Colonic mucosa (tissue), 4 donors: ENCODE measurements around the gene C11orf97. TPM values are rescaled to one million over a fixed set of nuclear protein-coding genes. Genes with fewer than 3 reads are reported as not detected.

Experiments
- DNase-seq: peaks from one replicate; pipeline ENCODE4 v3.0.0-alpha.2; 2020
- H3K27ac ChIP-seq: fragments of 200-600 bp; one replicate; pipeline ENCODE4 v1.8.0; 2021
- H3K27me3 ChIP-seq: fragments of 200-600 bp; one replicate; pipeline ENCODE4 v1.8.0; 2021
- H3K36me3 ChIP-seq: fragments of 200-600 bp; one replicate; pipeline ENCODE4 v1.8.0; 2021
- H3K4me1 ChIP-seq: fragments of 200-600 bp; one replicate; pipeline ENCODE4 v1.8.0; 2021; ENCODE audit warnings: mild to moderate bottlenecking
- H3K4me3 ChIP-seq: fragments of 200-600 bp; one replicate; pipeline ENCODE4 v1.8.0; 2021
- H3K9ac ChIP-seq, 2 donors: one replicate each; pipeline ENCODE4 v1.7.0; 2013; ENCODE audit warnings: control low read depth in 2 of 2, low read depth in 2 of 2, low read length in 2 of 2
- H3K9me3 ChIP-seq: fragments of 200-600 bp; one replicate; pipeline ENCODE4 v1.8.0; 2021
- CTCF ChIP-seq: fragments of 200-600 bp; IDR thresholded peaks from one replicate; pipeline ENCODE4 v1.8.0; 2022; ENCODE audit warnings: antibody characterized with exemption, mild to moderate bottlenecking
- intact Hi-C: fragments of 100-400 bp; cut with DNase I; formaldehyde crosslinking; loops from one replicate; pipeline ENCODE4 v1.14.1; 2022
- total RNA-seq, 2 donors: library from RNA; stranded (reverse); fragmentation: NEBNext Ultra II Directional in 1 of 2; extraction: Animal tissue kit (Norgen Biotek cat#: 25700) in 1 of 2; gene quantifications; one replicate each; pipeline ENCODE4 v1.2.1, GENCODE V29; 2021
- donor health status: healthy.
- donor health status: DM: no; HTN: no; CAD: no.
- donor health status: DM: no; HTN: no; CAD: no.

Gene C11orf97
- total RNA-seq, 2 donors from 2014 or later = not detected

- H3K9me3 ChIP-seq = no peaks in the 10 kb centered on the region
- no peak for TF ChIP-seq CTCF
- H3K9ac ChIP-seq = no peak overlapping the region
- H3K4me3 ChIP-seq = no peak overlapping the region
- intact Hi-C loops = no loop called here
- no peaks in the 10 kb centered on the region for H3K4me1 ChIP-seq
- H3K27me3 ChIP-seq = no peaks in the 10 kb centered on the region
- no peak overlapping the region for H3K27ac ChIP-seq
- H3K36me3 ChIP-seq = no peaks in the 10 kb centered on the region
- no peak for DNase-seq
These were observed 46.7 kb downstream of the C11orf97 start for GRCh38 chr11:94558932-94559331.

GRCh38 chr11:94559361-94559760 is 47.1 kb downstream of the C11orf97 start:
- no peak for DNase-seq
- TF ChIP-seq CTCF = no peak
- H3K4me3 ChIP-seq = no peak overlapping the region
- H3K4me1 ChIP-seq = no peaks in the 10 kb centered on the region
- H3K9ac ChIP-seq = no peak overlapping the region
- no peaks in the 10 kb centered on the region for H3K27me3 ChIP-seq
- H3K36me3 ChIP-seq = no peaks in the 10 kb centered on the region
- no peaks in the 10 kb centered on the region for H3K9me3 ChIP-seq
- intact Hi-C loops = no loop called here
- no peak overlapping the region for H3K27ac ChIP-seq

GRCh38 chr11:94560834-94561233 is 48.6 kb downstream of the C11orf97 start:
- intact Hi-C loops = loop anchor here (5.0 kb wide), 1 partner anchor 39 kb away; no protein-coding TSS in a partner anchor
- no peaks in the 10 kb centered on the region for H3K36me3 ChIP-seq
- no peaks in the 10 kb centered on the region for H3K9me3 ChIP-seq
- no peaks in the 10 kb centered on the region for H3K27me3 ChIP-seq
- H3K27ac ChIP-seq = no peak overlapping the region
- H3K4me3 ChIP-seq = no peak overlapping the region
- no peak overlapping the region for H3K9ac ChIP-seq
- DNase-seq = no peak
- TF ChIP-seq CTCF = no peak
- no peaks in the 10 kb centered on the region for H3K4me1 ChIP-seq

- Histone ChIP-seq H3K4me1 (no peaks in the 10 kb centered on the region), H3K27me3 (no peaks in the 10 kb centered on the region), H3K9ac (no peak overlapping the region), H3K9me3 (no peaks in the 10 kb centered on the region), H3K4me3 (no peak overlapping the region), H3K36me3 (no peaks in the 10 kb centered on the region), H3K27ac (no peak overlapping the region)
- no peak for DNase-seq
- no peak for TF ChIP-seq CTCF
- intact Hi-C loops = loop anchor here (5.0 kb wide), 1 partner anchor 41 kb away; no protein-coding TSS in a partner anchor
These were observed 51.1 kb downstream of the C11orf97 start for GRCh38 chr11:94563176-94563847.

GRCh38 chr11:94563848-94564467 is 51.7 kb downstream of the C11orf97 start:
- intact Hi-C loops = loop anchor here (5.0 kb wide), 1 partner anchor 42 kb away; no protein-coding TSS in a partner anchor
- Histone ChIP-seq H3K27ac (no peak overlapping the region), H3K27me3 (no peaks in the 10 kb centered on the region), H3K4me3 (no peak overlapping the region), H3K9me3 (no peaks in the 10 kb centered on the region), H3K9ac (no peak overlapping the region), H3K4me1 (no peaks in the 10 kb centered on the region), H3K36me3 (no peaks in the 10 kb centered on the region)
- TF ChIP-seq CTCF = no peak
- DNase-seq = no peak
